Measurements from ENCODE around the gene EP400.
A peak's percentile ranks its signal among the peaks of the same experiment; 100 is the strongest.

Gene EP400

GRCh38 chr12:131912518-131913274, 37.0 kb upstream of the EP400 start:
- DNase-seq (ENCODE audit: low read depth in 2 of 2): peak; percentile 32 to 37

DNA sequence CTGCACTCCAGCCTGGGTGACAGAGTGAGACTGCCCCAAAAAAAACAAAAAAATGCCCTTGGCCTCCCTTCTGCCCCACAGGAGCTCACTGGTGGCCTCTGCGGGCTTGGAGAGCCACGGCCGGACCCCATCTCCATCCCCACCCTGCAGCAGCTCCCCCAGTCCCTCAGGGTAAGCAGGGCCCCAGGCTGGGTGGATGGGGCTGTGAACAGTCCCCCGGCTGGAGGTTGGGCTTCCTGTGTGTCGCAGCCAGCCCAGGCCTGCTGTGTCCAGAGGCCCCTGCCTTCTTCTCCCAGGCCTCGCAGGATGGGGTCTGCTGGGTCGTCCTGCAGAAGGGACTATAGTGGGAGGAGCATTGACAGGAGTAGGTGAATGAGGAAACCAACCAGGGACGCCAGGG, 36.1 kb upstream of the EP400 start:
- no peak for DNase-seq (ENCODE audit: low read depth in 2 of 2)

DNA sequence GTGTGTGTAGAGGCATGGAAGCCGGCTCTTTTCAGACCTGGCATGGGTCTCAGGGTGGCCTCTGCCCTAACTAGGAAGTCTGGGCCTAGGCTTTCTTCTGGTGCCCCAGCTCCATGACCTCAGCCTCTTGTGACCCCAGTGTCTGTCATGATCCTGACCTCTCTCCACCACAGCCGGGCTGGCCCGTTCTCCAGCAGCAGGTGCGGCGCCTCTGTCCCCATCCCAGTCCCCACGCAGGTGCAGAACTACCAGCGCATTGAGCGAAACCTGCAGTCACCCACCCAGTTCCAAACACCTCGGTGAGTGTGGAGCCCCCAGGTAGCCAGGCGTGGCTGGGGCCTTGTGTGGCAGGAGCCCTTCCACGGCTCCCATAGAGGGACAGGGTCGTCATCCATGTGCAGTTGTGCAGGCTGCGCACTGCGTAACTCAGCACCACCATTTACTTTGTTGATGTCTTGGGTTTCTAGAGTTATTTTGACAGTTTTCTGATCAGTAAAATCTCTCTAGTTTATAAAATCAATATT, 35.5 kb upstream of the EP400 start:
- DNase-seq (ENCODE audit: low read depth in 2 of 2): no peak

- DNase-seq (ENCODE audit: low read depth in 2 of 2): no peak
Measured at GRCh38 chr12:131915000-131915689, 34.6 kb upstream of the EP400 start.

GRCh38 chr12:131915823-131916222, 33.9 kb upstream of the EP400 start:
- DNase-seq (ENCODE audit: low read depth in 2 of 2): no peak

GRCh38 chr12:131916306-131917138, 33.2 kb upstream of the EP400 start:
- DNase-seq (ENCODE audit: low read depth in 2 of 2): no peak

DNA sequence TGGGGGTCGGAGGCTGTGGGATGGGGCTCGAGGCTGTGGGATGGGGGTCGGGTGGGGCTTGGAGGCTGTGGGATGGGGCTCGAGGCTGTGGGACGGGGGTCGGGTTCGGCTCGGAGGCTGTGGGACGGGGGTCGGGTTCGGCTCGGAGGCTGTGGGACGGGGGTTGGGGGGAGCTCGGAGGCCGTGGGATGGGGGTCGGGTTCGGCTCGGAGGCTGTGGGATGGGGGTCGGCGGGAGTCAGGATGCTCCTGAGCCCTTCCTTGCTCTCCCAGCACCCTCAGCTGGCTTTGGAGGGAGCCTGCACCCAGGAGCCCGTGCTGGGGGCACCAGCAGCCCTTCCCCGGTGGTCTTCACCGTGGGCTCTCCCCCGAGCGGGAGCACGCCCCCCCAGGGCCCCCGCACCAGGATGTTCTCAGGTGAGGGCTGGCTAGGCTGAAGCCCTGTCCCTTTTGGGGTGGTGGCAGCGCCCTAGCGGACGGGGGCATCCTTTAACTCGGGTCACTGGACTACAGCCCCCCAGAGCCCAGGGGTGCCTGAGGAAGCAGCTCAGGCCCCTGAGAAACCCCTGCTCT, 32.5 kb upstream of the EP400 start:
- no peak for DNase-seq (ENCODE audit: low read depth in 2 of 2)

DNA sequence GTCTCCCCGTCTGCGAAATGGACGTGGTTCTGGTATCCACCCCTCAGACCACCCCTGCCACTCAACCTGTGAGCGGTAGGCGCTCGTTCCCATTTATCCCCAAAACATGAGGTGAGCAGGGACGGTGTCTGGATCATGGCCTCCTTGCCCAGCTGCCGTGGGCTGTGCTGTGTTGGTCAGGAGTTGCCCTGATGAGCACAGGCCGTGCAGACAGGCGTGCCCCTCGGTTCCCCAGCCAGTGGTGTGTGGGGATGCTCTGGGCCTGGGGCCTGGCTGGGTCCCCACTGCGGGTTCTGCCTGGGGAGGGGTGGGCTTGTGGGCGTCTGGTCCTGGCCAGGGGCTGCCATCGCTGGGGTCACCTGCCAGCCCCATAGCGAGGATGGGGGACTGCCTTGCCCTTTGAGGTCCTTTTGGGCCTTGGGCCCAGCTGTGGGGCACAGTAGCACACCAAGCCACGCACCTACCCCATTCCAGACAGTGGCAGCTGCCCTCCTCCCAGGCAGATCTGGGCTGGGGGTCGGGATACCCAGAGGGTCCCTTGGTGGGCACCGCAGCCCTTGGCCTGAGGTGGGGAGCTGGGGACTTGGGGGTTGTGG, 31.9 kb upstream of the EP400 start:
- no peak for DNase-seq (ENCODE audit: low read depth in 2 of 2)

- DNase-seq (ENCODE audit: low read depth in 2 of 2): no peak
Measured at GRCh38 chr12:131918311-131919050, 31.3 kb upstream of the EP400 start.

DNA sequence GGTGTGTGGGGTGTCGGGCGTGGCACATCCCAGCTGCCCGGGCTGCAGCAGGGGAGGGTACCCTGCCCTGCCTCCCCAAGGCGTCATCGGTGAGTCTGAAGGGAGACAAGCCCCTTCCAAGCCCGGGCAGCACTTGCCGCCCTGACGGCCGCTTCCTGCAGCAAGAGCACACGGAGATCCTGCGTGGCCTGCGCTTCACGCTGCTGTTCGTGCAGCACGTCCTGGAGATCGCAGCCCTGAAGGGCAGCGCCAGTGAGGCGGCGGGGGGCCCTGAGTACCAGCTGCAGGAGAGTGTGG, 30.7 kb upstream of the EP400 start:
- DNase-seq (ENCODE audit: low read depth in 2 of 2): no peak

DNA sequence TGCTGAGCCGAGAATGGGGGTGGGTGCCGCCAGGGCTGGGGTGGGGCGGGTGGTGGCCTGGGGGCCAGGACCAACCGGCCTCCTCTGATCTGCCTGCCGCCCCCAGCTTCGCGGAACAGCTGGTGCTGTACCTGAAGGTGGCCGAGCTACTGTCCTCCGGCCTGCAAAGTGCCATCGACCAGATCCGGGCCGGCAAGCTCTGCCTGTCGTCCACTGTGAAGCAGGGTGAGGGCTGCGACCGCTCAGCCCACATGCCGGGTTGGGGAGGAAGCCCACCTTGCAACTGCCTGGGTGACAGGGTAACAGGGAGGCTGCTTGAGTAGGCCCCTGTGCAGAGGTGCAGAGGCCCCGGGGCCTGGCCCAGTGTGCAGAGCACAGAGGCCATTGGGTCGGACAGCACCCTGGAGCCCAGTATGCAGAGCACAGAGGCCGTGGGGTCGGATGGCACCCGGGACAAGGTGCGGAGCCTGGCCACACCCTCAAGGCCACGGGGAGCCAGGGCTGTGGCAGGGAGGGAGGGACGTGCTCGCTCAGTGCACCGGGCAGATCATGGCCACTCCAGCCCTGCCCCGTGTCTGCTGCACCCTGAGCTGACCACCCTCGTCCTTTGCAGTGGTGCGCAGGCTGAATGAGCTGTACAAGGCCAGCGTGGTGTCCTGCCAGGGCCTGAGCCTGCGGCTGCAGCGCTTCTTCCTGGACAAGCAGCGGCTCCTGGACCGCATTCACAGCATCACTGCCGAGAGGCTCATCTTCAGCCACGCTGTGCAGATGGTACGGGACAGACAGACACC, 30.2 kb upstream of the EP400 start:
- DNase-seq (ENCODE audit: low read depth in 2 of 2): no peak

GRCh38 chr12:131920157-131920508, 29.6 kb upstream of the EP400 start:
- no peak for DNase-seq (ENCODE audit: low read depth in 2 of 2)

DNA sequence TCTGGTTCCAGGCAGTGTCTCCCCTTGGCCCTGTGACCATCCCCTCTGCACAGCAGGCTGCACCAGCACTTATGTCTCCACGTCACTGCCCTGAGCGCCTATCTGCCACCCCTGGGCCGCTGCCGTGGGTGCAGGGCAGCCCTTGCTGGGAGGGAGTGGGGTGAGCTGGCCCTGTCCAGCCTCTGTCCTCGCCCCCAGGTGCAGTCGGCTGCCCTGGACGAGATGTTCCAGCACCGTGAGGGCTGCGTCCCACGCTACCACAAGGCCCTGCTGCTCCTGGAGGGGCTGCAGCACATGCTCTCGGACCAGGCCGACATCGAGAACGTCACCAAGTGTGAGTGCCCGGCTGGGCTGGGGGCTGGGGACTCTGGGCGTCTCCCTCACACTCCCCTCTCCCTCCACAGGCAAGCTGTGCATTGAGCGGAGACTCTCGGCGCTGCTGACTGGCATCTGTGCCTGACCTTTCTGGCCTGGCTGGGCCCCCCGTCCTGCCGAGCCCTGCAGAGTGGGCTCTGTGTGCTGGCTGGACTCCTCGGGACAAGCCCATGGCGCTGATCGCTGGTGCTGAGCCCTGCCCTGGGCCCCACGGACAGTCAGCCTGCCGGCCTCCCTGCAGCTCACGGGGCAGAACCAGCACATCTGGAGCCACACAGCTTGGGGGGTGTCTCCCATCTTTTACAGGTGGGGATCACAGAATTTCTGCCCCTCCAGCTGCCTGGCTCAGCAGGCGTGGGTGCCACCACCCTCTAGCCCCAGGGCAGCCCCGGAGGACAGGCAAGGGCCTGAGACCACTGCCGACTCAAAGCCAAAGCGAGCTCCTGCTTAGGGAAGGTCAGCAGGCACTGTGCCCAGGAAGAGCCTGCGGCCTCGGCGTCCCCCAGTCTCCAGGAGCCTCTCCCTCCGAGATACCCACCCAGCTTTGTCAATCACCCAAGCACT, 28.6 kb upstream of the EP400 start:
- DNase-seq (ENCODE audit: low read depth in 2 of 2): no peak

- no peak for DNase-seq (ENCODE audit: low read depth in 2 of 2)
Measured at GRCh38 chr12:131921866-131922769, 27.6 kb upstream of the EP400 start.

DNA sequence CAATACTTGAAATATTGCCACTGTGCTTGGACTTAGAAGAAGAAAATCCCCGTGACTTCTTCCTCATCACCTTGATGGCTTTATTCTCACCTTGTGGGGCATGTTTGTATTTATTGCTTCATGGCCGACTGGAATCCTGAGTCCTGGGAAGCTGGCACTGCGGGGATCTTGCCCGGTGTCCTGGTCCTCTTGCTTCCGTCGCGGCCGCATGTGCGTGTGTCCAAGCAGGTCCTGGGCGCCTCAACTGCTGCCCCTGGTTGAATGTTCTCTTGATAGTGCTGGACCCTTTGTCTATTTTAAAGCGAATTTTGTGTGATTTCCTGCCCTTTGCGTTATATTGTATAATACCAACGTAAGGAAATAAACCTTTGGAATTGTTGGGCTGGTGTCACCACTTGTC, 27.0 kb upstream of the EP400 start:
- no peak for DNase-seq (ENCODE audit: low read depth in 2 of 2)

DNA sequence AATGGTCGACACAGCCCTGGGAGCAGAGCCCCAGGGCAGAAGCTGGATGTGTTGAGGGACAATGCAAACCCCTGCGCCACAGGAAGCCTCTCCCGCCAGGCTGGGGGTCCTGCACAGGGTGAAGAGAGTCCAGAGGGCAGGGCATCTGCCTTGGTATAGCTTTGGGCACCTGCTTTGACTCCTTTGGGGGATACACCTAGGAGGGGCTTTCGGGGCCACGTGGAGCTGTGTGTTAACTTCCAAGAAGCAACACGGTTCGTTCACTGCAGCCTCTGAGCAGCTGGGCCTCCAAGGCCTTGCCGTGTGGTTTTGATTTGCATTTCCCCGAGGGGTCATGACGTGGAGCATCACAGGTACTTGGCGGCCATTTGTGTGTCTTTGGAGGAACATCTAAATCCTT, 26.5 kb upstream of the EP400 start:
- no peak for DNase-seq (ENCODE audit: low read depth in 2 of 2)

DNA sequence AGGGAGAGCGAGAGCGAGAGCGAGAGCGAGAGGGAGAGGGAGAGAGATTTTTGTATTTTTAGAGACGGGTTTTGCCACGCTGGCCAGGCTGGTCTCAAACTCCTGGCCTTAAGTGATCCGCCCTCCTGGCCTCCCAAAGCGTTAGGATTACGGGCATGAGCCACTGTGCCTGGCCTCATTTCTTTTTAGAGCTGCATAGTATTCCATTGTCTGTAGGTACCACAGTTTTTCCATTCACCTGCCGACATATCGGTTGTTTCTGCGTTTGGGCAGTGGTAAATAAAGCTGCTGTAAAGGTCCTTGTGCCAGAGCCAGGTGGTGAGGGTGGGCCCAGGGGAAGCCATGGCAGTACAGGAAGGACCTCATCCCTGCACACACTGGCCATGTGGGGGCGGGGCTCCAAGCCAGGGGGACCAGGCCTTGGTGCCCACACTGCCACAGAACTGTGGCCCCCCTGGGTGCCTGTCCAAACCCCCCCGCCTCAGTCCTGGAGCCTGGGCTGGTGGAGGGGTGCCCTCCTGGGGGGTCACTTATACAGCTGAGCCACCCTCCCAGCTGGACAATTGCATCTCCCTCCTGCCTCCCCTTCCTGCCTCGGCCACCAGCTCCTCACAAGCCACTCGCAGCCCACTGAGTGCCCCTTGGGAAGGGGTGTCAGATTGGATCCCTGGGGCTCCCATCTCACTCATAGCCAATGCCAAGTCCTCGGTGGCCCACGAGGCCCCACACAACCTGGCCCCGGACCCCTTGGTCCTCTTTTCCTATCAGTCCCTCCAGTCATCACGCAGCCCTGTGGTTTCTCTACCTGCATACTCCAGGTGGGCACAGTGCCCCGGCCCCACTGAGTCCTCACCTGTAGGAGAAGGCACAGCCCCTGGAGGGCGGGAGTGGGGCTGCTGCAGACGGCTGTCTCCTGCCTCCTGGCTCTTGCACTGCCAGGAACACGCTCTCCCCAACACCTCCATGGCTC, 22.3 kb upstream of the EP400 start:
- DNase-seq (ENCODE audit: low read depth in 2 of 2): no peak

Measured in fibroblast of skin of left quadriceps (primary cell).